GM18861 (cell line): Measurements from ENCODE around the gene CIP2A.

Experiments
- ATAC-seq: cut with Tn5 transposase; IDR thresholded peaks from one replicate; pipeline ENCODE4 v1.9.1; 2021; ENCODE audit not compliant: unreplicated experiment

Gene CIP2A

GRCh38 chr3:108511490-108511889 is 77.7 kb downstream of the CIP2A start:
- no peak for ATAC-seq

GRCh38 chr3:108511055-108511454 is 78.2 kb downstream of the CIP2A start:
- ATAC-seq, result no peak

GRCh38 chr3:108510496-108510895 is 78.7 kb downstream of the CIP2A start, which contains the start of gene MYH15:
MYH15 (minus strand) TSS chr3:108510596; CDS start chr3:108510530, 66 bp downstream.
- ATAC-seq, result no peak

GRCh38 chr3:108509871-108510270 is 79.4 kb downstream of the CIP2A start:
- ATAC-seq, result no peak

GRCh38 chr3:108509263-108509662 is 80.0 kb downstream of the CIP2A start:
- no peak for ATAC-seq

- no peak for ATAC-seq
Observed at GRCh38 chr3:108507902-108508301, 81.3 kb downstream of the CIP2A start.

- no peak for ATAC-seq
Observed at GRCh38 chr3:108505811-108506210, 83.4 kb downstream of the CIP2A start.

GRCh38 chr3:108503722-108504121 is 85.5 kb downstream of the CIP2A start:
- ATAC-seq, result no peak

- no peak for ATAC-seq
Observed at GRCh38 chr3:108501535-108501934, 87.7 kb downstream of the CIP2A start.

GRCh38 chr3:108500728-108501127 is 88.5 kb downstream of the CIP2A start:
- ATAC-seq, result no peak
